Type B pancreatic cell (in vitro differentiated cells): ENCODE measurements around the gene SLK. TPM values are rescaled to one million over a fixed set of nuclear protein-coding genes. Genes with fewer than 3 reads are reported as not detected.

ENCODE experiments used
- DNase-seq: peaks from one replicate; pipeline ENCODE4 v3.0.0; 2021; ENCODE audit warnings: mixed read lengths; ENCODE audit not compliant: unreplicated experiment; ENCODE audit errors: extremely low spot score
- H3K27ac Mint-ChIP-seq: 2 replicates; pipeline ENCODE4 v1.8.0; 2021; ENCODE audit warnings: mild to moderate bottlenecking, mixed read lengths
- H3K27me3 Mint-ChIP-seq: 2 replicates; pipeline ENCODE4 v1.8.0; 2021; ENCODE audit warnings: mixed read lengths
- H3K36me3 Mint-ChIP-seq: 2 replicates; pipeline ENCODE4 v1.8.0; 2021; ENCODE audit warnings: mixed read lengths
- H3K4me1 Mint-ChIP-seq: one replicate; pipeline ENCODE4 v1.8.0; 2021; ENCODE audit warnings: mixed read lengths; ENCODE audit not compliant: unreplicated experiment
- H3K4me3 Mint-ChIP-seq: 2 replicates; pipeline ENCODE4 v1.8.0; 2021; ENCODE audit warnings: mild to moderate bottlenecking, mixed read lengths
- H3K9me3 Mint-ChIP-seq: 2 replicates; pipeline ENCODE4 v1.8.0; 2021; ENCODE audit warnings: mixed read lengths
- total RNA-seq: library from RNA; stranded (reverse); gene quantifications from 2 replicates; pipeline ENCODE4 v1.2.1, GENCODE V29; 2021; ENCODE audit warnings: low replicate concordance
- TF ChIP-seq, protein P1 (sequence below): fragments of 200-600 bp; sonication (generic); conservative IDR thresholded peaks from 2 replicates; pipeline ENCODE4 v1.5.0; 2021; ENCODE audit warnings: antibody characterized with exemption, mild to moderate bottlenecking

SLK gene
- total RNA-seq, 1 donor from 2014 or later = 61.6 TPM

DNA sequence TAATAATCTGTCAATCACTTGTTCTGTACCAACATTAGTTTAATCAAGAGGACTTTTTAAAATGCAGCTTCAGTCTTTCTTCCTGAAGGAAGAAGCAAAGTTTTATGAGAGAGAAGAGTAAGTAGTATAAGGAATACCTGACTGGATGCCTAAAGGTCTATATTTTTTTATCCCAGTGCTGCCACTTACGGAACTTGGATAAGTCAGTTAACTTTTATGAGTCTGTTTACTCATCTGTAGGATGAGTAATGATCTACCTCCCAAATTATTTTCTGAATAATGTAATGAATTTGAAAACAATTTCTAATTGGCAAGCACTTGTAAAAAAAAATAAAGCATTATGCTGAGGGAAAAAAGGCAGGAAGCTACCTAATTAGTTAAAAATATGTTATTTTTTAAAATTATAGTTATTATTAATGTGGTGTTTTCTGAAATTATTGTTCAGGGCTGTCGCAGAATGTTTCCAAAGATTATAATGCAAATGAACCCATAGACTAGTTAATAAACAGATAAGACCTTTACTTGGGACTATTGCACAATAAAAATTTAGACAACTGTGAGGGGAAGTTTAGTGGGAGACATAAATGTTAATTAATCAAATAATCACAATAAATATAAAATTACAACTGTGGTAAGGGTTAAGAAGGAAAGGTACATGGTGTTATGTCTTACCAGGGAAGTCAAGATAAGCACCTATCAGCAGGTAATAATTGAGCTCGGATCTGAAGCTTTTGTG, 24.6 kb downstream of the SLK start:
- Mint-ChIP-seq H3K9me3 (no peaks in the 10 kb centered on the region), H3K4me3 (no peak overlapping the region), H3K27me3 (no peaks in the 10 kb centered on the region), H3K4me1 (peaks cover 8% of the 10 kb centered on the region), H3K36me3 (peaks cover 24% of the 10 kb centered on the region), H3K27ac (no peak overlapping the region)
- TF ChIP-seq, protein P1, sequence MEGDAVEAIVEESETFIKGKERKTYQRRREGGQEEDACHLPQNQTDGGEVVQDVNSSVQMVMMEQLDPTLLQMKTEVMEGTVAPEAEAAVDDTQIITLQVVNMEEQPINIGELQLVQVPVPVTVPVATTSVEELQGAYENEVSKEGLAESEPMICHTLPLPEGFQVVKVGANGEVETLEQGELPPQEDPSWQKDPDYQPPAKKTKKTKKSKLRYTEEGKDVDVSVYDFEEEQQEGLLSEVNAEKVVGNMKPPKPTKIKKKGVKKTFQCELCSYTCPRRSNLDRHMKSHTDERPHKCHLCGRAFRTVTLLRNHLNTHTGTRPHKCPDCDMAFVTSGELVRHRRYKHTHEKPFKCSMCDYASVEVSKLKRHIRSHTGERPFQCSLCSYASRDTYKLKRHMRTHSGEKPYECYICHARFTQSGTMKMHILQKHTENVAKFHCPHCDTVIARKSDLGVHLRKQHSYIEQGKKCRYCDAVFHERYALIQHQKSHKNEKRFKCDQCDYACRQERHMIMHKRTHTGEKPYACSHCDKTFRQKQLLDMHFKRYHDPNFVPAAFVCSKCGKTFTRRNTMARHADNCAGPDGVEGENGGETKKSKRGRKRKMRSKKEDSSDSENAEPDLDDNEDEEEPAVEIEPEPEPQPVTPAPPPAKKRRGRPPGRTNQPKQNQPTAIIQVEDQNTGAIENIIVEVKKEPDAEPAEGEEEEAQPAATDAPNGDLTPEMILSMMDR = no peak
- no peak for DNase-seq

DNA sequence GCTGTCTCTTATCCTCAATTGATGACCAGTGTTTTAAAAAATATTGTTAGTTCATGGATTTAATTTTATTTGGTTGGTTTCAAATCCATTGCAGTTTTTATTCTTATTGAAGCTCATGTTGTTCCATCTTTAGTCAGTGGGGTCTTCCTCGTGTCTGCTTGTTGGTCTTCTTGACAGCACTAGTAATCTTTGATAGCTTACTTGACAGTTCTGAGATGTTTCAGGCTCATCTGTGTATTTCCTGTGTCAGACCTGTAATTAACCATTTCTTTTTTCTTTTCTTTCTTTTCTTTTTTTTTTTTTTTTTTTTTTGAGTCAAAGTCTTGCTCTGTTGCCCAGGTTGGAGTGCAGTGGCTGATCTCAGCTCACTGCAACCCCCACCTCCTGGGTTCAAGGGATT, 28.2 kb downstream of the SLK start:
- H3K36me3 Mint-ChIP-seq = peaks cover 32% of the 10 kb centered on the region
- no peak overlapping the region for H3K4me3 Mint-ChIP-seq
- H3K27ac Mint-ChIP-seq = no peak overlapping the region
- H3K27me3 Mint-ChIP-seq = no peaks in the 10 kb centered on the region
- no peaks in the 10 kb centered on the region for H3K9me3 Mint-ChIP-seq
- TF ChIP-seq, protein P1 = no peak
- no peak for DNase-seq
- no peaks in the 10 kb centered on the region for H3K4me1 Mint-ChIP-seq

DNA sequence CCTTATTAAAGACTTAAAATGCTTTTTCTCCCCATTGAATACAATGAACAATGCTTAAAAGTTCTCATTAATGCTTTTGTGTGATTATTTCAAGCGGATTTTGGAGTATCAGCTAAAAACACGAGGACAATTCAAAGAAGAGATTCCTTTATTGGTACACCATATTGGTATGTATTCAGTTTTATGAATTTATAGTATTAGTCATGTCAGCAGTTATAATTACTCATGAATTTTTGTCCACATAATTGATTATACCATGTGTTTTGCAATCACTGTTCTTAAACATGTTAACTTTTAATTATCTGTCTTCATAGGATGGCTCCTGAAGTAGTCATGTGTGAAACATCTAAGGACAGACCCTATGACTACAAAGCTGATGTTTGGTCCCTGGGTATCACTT, 31.9 kb downstream of the SLK start:
- H3K27ac Mint-ChIP-seq = no peak overlapping the region
- TF ChIP-seq, protein P1 = no peak
- peaks cover 43% of the 10 kb centered on the region for H3K36me3 Mint-ChIP-seq
- no peaks in the 10 kb centered on the region for H3K27me3 Mint-ChIP-seq
- no peak for DNase-seq
- H3K4me1 Mint-ChIP-seq = no peaks in the 10 kb centered on the region
- no peak overlapping the region for H3K4me3 Mint-ChIP-seq
- no peaks in the 10 kb centered on the region for H3K9me3 Mint-ChIP-seq

DNA sequence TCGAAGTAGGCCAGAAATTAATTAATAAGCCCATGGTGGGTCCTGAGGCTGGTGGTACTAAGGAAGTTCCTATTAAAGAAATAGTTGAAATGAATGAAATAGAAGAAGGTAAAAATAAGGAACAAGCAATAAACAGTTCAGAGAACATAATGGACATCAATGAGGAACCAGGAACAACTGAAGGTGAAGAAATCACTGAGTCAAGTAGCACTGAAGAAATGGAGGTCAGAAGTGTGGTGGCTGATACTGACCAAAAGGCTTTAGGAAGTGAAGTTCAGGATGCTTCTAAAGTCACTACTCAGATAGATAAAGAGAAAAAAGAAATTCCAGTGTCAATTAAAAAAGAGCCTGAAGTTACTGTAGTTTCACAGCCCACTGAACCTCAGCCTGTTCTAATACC, 36.0 kb downstream of the SLK start:
- no peak for DNase-seq
- H3K4me3 Mint-ChIP-seq = no peak overlapping the region
- no peaks in the 10 kb centered on the region for H3K9me3 Mint-ChIP-seq
- H3K27me3 Mint-ChIP-seq = no peaks in the 10 kb centered on the region
- peaks cover 37% of the 10 kb centered on the region for H3K36me3 Mint-ChIP-seq
- TF ChIP-seq, protein P1 = no peak
- H3K4me1 Mint-ChIP-seq = no peaks in the 10 kb centered on the region
- H3K27ac Mint-ChIP-seq = no peak overlapping the region

DNA sequence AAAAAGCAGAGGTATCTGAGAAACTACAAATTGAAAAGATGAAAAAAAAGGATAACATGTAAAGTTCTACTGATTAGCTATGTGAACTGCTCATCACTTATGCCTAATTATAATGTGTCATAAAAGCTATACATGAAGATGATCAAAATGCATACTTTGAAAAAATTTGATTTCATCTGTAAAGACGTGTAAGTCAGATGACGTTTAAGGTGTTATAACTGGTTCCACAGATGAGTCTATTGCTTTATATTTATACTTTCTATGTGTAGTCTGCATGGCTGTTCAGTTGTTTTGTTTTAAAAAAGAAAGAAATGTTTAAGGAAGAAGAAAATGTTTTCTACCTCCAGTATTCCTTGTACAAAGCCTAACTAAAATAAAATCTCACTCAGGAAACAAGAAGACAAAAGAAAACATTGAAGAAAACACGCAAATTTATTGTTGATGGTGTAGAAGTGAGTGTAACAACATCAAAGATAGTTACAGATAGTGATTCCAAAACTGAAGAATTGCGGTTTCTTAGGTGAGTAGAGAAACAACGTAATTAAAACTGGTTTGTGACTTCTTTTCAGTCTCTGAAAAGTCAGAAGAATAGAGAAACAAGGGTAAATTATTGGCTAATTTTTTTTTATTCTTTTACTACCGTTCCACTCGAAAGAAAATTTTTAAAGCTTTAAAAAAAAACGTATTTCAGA, 38.4 kb downstream of the SLK start:
- H3K36me3 Mint-ChIP-seq = peaks cover 28% of the 10 kb centered on the region

More for the DNA sequence above, 38.4 kb downstream of the SLK start:
- Mint-ChIP-seq H3K9me3 (no peaks in the 10 kb centered on the region), H3K27ac (no peak overlapping the region), H3K4me1 (no peaks in the 10 kb centered on the region), H3K4me3 (no peak overlapping the region), H3K27me3 (no peaks in the 10 kb centered on the region)
- TF ChIP-seq, protein P1 = no peak
- no peak for DNase-seq
